T follicular helper cell (primary cell): Measurements from ENCODE around the gene PDHB.
A peak's percentile ranks its signal among the peaks of the same experiment; 100 is the strongest.
"Not testable (repeated sequence)": the region's sequence is repeated elsewhere in the genome, so short reads cannot be mapped to it uniquely, and the experiment has no call there.

Experiments
- DNase-seq: peaks from one replicate; pipeline ENCODE4 v3.0.0-alpha.2; 2020; ENCODE audit warnings: low read depth

Gene PDHB

DNA sequence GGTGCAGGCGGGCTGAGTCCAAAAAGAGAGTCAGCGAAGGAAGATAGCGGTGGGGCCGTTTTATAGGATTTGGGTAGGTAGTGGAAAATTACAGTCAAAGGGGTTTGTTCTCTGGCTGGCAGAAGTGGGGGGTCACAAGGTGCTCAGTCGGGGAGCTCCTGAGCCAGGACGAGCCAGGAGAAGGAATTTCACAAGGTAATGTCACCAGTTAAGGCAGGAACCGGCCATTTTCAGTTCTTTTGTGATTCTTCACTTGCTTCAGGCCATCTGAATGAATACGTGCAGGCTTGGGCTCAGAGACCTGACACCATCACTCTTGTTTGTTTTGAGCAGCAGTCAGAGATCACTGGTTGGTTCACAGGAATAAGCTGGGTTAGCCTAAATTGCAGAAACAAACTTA, 3.6 kb upstream of the PDHB start:
- DNase-seq, result not testable (repeated sequence)

DNA sequence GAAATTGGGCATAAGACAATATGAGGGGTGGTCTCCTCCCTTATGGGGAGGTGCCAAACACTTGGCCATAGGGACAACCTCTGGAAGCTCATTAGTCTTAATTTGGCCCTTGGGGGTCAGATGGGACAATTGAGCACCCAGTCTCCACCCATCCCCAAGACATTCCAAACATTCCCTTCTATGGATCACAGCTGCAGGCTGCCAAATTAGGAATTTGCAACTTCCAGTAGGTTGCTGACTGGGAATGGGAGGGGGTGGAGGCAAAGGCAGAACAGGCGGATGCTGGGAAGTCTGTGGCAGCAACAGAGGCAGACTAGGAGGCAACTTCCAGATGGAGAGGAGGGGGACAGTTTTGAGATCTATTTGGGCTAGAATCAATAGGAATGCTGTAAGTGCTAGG, 1.4 kb upstream of the PDHB start:
- no peak for DNase-seq

DNA sequence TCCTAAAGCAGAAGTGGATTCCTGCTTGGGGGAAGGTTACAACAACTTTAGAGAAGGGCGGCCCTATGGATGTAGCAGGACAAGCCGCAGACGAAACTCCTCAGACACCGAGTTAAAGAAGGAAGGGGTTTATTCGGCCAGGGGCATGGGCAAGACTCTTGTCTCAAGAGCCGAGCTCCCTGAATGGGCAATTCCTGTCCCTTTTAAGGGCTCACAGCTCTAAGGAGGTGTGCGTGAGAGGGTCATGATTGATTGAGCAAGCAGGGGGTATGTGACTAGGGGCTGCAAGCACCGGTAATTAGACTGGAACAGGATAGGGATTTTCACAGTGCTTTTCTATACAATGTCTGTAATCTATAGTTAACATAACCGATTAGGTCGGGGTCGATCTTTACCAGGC, 879 bp upstream of the PDHB start:
- no peak for DNase-seq

DNA sequence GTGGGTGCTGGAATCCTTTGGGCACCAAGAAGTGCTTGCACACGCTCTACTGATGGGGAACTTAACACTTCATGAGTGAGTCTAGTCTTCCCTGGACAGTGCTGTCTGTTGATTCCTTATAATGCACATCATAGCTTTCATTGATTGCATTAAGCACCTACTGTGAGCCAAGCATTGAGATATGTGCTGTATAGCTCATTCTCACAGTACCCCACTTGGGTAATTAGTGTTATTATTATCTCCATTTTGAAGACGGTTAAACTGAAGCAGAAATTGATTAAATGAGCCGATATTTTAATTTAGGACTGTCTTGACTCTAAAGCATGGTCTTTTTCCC, 504 bp upstream of the PDHB start:
- DNase-seq, result no peak

DNA sequence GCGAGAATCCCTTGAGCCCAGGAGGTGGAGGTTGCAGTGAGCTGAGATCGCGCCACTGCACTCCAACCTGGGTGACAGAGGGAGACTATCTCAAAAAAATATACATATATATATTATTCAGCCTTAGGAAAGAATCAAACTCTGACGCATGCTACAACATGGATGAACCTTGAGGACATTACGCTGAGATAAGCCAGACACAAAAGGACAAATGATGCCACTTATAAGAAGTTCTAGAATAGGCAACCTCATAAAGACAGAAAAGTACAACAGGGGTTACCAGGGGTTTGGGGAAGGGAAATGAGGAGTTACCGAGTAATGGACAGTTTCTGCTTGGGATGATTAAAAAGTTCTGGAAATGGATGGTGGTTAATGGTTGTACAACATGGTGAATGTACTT, 727 bp downstream of the PDHB start:
- no peak for DNase-seq

DNA sequence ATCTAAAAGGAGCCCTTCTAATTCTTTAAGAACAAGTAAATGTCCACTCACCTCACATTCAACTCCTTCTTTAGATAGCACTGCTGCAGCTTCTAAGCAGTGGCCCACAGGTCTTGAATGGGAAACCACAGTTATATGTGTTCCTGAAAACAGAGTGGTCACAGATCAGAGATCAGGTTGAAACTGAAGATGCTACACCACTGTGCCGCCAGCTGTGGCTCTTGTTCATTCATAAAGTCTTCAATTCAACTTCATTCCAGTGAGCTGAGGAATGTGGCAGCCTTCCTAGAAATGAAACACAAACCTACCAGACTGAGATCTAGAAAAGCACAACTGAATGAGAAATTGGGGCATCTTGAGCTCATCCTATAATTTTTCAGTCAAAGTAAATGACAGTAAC, 4.0 kb downstream of the PDHB start:
- DNase-seq, result no peak

DNA sequence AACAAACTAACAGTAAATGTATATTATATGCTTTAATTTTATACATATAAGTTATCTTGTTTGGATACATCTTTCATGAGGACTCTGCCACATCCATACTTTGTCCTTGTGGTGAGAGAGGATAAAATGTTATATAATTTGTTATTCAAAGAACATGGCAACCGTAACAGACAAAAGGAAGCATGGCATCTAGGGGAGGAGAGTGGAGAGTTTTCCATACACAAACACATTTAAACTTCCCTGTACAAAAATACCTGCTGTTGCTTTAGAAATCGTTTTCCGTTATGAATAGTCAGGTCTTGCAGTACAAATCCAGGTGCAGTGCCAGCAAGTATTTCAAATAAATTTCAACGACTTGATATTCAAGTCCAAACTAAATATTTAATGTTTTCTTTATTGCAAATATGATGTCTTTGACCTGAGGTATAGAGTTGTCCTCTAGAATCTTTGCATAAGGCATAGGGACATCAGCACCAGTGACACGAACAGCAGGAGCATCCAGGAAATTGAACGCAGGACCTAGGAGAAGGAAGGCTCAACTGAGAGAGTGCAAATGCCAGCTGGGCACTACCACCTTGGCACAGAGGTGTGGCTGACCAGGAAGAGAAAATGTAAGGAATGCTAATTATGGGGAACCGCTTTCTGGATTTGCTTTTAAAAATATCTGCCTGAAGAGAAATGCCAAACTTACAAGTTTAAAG, 5.8 kb downstream of the PDHB start:
- DNase-seq, result no peak

DNA sequence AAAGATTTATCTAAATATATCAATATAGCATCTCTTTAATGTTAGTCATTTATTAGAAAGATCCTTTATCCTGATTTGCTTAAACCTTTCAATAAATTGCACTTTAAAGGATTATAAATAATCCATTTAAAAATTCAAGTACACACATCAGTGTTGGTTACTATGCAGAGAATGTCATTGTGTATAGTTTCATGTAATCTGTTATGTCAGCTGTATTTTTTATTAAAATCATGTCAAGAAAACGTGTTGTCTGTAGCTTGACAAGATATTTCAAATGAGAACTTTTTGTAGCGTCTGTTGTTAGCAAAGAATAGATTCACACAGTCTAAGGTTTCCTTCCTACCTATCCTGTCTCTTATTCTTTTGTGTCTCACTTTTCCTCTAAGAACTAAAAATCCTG, 7.8 kb downstream of the PDHB start:
- DNase-seq, result no peak

DNA sequence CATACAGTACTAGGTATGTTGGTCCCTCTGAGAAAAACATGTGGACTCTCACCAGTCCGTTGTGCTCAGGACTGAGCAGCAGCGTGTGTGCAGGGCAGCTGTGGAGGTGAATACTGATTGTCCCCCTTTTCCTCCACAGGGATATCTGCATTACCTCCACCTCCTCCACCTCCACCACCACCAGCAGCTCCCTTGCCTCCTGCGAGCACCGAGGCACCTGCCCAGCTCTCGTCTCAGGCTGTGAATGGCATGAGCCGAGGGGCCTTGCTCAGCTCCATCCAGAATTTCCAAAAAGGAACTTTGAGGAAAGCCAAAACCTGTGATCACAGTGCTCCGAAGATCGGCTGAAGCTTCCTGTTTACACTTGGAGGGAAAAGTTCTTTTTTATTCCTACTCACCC, 9.0 kb downstream of the PDHB start:
- DNase-seq, result no peak

DNA sequence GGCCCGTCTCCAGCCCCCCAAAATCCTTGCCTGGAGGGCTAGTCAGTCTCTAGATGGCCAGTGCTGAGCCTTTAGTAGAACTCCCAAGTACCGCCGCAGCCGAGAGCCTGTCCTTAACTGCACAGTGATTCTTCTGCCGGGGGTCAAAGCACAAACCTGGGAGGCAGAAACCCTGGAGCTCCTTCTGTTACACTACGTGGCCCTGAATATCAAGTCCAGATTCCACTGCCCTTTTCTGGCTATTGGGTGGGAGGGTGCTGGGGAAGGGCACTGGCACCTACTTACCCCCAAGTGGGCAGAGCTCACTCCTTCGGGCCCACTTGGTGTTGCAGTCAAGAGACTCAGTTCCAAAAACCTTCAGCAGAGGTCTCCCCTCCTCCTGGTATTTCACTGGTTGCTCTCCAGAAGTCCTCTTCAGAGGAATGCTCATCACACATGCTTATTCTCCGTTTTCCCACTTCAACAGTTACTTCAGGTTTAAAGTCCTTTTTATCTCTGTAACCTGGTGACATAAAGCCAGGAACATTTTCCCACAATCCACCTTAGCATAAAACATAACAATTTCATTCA, 10.8 kb downstream of the PDHB start:
- DNase-seq, result no peak

DNA sequence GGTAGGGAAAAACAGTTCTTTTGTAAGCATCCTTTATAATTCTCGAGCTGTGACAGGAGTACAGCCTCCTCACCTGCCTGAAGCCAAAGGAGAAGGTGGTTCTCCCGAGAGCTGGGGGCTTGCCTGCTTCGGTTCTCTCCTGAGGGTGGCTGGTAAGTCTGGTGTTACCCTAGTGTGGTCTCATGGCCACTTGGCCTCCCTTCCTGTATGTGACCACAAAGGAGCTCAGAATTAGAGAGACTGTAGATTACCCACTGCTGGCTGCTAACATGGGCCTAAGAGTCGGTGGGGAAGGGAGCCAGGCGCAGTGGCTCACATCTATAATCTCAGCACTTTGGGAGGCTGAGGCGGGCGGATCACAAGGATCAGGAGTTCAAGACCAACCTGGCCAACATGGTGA, 12.6 kb downstream of the PDHB start:
- DNase-seq, result no peak

DNA sequence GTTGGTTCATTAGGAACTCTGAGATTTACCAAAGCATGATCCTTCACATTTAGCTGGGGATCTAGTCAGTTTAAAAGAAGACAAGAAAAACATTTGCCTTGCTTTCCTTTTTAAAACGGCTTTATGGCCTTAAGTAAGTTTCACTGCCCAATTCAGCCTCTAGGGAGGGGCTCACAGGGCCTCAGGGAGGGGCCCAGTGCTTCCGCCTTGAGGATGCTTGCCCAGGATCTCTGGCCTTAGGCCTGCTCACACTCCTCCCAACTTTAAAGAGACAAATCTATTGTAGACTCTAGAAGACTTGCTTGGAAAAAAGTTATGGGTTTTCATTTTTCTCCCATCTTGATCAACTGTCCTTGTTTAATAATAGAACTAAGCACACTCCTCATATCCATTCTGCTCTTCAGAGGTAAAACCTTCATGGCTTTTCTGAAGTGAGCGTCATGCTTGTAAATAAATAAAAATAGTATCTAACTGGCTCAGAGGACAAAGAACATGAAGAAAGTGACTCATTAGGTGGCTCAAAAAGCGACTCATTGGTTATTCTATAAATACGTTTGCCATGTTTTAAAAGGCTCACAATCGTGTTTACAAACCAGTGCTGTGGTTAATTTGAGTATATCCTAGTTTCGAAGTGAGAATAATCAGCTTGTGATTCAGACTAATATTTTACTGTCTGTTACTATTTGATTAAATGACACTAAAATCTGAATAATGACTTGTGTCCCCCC, 13.7 kb downstream of the PDHB start:
- no peak for DNase-seq

DNA sequence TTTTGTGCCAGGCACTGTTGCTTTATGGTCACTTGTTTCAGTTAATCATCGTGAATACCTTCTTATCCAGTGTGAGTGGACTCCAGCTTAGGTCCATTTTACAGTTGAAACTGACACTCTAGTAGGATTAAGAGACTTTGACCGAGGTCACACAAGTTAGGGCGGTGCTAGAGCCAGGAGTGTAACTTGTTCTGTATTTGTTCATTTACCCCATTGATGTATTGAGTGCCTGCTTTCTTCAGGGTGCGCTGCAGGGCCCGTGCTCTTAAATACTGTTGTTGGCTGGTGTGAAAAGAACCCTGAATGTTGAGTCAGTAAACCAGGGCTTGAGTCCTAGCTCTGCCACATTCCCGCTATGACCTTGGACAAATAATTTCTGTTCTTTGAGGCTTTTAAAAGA, 15.4 kb downstream of the PDHB start:
- no peak for DNase-seq

DNA sequence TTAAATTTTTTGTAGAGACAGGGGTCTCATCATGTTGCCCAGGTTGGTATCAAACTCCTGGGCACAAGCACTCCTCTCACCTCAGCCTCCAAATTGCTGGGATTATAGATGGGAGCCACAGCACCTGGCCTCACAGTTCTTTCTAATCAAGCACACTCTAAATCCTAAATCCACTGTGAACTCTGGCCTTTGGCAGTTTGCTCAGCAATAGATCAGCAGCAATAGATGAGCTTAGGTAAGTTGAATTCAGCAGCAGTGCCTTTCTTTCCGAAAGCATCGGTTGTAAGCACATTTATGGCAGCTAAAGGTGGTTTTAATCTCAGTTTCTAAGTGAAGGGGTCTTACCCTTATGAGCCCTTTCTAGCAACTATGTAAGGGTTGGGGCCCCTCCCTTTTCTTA, 16.6 kb downstream of the PDHB start:
- DNase-seq, result no peak

DNA sequence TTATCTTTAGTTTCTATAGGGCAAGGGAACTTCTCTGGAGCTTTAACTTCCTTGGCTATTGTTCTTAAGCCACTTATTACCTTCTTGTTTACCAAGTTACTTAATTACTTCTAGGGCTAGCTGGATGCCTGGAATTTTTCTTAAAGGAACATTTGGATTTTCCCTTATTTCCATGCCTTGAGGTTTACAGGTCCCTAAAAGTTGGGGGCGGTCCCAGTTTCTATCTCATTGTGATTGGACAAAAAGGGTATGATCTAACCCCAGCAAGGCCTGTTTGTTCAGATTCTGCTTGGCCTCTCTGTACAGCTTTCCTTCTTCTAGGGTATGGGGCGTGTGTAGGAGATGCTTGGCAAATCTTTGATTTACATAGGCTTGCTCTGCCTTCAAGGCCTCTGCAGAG, 17.4 kb downstream of the PDHB start:
- no peak for DNase-seq

DNA sequence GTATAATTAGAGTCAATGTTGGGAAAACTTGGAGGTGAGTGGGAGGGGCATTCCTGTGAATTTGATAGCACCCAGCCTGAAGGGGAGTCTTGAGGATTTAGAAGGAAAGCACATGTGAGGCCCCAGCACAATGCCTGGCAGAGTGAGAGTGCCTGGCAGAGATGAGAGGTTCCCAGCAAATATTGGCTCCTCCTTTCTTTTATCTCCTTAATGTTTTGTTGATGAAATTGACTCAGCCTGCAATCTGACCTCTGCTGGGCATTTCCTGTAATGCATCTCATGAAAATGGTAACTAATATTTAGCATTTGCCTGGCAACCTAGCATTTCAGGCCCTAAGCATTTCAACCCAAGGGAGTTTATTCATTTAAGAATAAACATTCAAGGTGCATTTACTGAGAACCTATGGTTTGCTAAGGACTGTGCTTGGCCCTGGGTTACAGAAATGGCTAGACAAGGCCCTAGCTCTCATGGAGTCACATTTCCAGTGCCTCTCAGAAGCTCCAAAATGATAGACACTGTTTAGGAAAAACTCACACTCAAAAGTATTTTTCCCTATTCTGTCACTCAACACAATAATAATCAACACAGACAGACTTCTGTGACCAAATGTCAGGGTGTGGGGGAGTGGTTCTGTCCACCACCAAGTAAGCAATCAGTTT, 19.0 kb downstream of the PDHB start:
- DNase-seq, result peak; percentile 22

DNA sequence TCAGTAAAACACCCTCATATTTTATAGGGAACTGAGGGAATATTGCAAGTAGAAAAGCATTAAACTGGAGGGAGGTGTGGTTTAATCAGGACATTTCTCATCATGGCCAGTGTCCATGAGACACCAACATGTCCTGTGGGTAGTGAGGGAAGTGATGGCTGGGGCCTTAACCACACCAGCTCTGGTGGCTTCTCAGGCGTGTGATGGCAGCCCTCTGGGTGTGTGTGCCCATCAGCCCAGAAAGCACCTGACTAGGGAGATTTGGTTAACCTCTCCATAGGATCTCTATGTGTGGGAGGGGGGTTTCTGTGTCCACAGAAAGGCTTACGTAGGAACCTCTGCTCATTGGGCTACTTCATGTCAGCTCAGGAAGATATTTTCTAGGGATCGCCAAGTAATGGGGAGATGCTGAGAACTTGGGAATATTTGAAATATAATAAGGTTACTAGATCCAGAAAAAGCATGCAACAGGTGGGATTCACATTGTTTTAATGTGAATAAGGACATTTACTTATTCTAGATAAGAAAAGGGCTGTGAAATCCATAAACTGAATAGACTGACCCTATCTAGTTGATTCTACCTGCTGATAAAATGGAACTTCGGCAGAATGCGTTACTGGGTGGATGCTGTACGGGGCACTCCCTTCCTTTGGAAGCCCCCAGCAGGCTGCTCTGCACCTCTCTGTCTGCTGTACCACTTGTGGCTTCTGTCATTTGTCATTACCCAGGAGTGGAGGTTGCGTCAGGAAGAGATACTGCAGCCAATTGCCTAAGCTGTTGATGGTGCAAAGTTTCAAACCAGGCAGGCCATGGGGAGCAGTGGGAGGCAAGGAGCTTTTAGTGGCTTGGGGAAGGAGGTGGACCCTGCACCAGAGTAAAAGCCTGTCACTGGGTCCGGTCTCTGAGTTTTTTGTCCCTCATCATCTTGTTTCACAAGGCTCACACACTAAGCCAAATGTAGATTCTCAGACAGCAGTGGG, 21.5 kb downstream of the PDHB start:
- no peak for DNase-seq

DNA sequence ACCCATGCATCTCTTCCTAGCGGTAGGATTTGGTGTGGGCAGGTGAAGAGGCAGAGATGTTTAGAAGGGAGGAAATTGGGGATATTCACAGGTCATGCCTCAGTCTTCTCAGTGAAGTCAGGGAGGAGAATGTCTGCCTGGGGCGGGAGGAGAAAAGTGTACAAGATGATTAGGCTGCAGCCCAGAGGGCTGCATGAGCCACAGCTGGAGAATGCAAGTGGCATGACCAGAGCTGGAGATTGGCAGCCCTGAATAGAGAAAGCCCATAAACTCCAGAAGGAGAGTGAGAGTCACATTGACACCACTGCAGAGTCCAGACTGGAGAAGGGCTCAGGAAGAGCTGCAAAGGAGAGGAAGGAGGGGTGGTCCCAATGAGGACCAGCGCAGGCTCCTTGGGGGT, 22.6 kb downstream of the PDHB start:
- DNase-seq, result no peak

DNA sequence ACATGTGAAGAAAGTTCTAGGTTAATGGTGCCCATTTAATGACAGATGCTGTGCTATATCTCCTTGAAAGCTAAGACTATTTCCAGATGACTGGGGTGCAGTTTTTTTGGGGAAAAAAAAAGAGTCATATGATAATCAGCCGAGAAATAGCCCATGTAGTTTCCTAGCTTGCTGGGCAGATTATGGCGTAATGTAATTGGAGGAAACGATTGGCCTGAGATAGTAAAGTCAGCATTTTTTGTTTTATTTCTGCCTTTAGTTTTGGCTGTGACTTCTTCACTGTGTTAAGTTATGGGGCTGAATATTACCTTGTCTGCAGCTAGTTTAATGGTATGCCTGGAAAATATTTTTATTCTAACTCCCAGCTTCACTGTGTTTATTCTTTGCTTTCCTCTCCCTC, 24.0 kb downstream of the PDHB start:
- no peak for DNase-seq

DNA sequence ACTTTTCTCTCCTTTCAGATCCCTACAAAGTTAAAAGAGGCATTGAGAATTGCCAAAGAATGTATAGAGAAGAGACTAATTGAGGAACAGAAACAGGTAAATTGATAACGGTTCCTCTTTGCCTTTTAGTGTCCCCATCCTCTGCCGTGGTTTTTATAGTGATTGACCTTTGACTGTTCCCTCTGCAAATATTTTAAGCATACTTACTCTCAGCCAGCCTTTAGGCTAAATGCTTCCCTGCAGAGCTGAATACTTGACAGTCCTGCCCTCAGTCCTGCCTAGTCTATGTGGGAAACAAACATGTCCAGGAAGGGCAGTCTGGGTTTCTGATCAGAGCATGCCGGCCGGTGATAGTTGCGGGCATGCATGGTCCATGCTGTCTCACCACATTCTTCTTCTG, 24.7 kb downstream of the PDHB start:
- no peak for DNase-seq

DNA sequence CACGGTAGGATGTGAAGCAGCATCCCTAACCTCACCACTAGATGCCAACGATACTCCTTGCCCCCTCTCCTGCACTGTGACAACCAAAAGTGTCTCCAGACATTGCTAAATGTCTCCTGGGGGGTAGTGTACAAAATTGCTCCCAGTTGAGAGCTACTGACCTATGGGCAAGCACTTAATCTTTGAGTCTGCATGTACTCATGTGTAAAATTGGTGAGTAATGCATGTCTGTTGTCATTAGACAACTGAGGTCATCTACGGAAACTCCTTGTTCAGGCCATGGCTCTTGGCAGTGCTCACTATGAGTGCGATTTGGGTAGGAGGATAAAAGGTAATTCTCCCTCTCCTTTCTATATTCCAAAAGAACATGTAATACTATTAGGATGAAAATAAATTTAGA, 29.2 kb downstream of the PDHB start:
- DNase-seq, result no peak

DNA sequence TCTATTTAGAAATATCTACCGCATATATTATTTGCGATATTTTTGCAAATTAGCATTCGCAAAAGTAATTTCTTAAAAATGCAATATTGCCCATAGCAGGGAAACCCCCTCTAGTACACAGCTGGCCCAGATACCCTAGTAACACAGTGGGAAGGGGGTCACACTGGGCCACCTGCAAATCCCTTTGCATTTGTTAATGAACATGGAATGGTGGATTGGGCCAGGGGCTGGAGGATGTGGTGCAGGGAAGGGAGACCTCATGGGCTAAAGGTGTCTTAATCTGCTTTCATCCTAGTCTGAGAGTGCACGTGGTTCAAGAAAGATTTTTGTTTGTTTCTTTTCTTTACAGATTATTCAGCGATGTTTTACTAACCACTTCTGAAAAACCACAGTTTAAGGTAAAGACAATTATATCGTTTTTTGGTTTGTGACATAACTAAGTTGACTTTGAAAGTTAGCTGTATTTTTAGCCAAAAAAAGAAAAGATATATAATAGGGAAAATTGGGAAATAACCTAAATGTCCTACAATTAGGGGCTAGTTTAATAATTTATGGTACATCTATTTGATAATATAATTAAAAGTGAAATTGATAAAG, 30.0 kb downstream of the PDHB start:
- DNase-seq, result no peak
